GM19099 (cell line): ENCODE data around the gene SSBP2.

Source experiments
- POLR2A ChIP-seq: IDR thresholded peaks from 3 replicates; pipeline ENCODE4 v1.6.1; 2011; ENCODE audit warnings: low read depth; ENCODE audit not compliant: insufficient read length; ENCODE audit errors: extremely low read depth

Gene SSBP2

GRCh38 chr5:81606150-81606549, 144.7 kb downstream of the SSBP2 start:
- TF ChIP-seq POLR2A, result no peak

- no peak for TF ChIP-seq POLR2A
These were observed 145.6 kb downstream of the SSBP2 start for GRCh38 chr5:81605299-81605698.

- TF ChIP-seq POLR2A, result no peak
These were observed 146.7 kb downstream of the SSBP2 start for GRCh38 chr5:81604193-81604592.

- no peak for TF ChIP-seq POLR2A
These were observed 149.0 kb downstream of the SSBP2 start for GRCh38 chr5:81601919-81602318.

- no peak for TF ChIP-seq POLR2A
These were observed 160.2 kb downstream of the SSBP2 start for GRCh38 chr5:81590498-81591384.

- TF ChIP-seq POLR2A, result no peak
These were observed 171.5 kb downstream of the SSBP2 start for GRCh38 chr5:81579262-81579924.

GRCh38 chr5:81577091-81577490, 173.8 kb downstream of the SSBP2 start:
- TF ChIP-seq POLR2A, result no peak

- no peak for TF ChIP-seq POLR2A
These were observed 175.0 kb downstream of the SSBP2 start for GRCh38 chr5:81575924-81576323.

GRCh38 chr5:81572201-81572600, 178.7 kb downstream of the SSBP2 start:
- no peak for TF ChIP-seq POLR2A

- TF ChIP-seq POLR2A, result no peak
These were observed 192.7 kb downstream of the SSBP2 start for GRCh38 chr5:81558188-81558587.

- no peak for TF ChIP-seq POLR2A
These were observed 194.1 kb downstream of the SSBP2 start for GRCh38 chr5:81556809-81557208.

- no peak for TF ChIP-seq POLR2A
These were observed 195.0 kb downstream of the SSBP2 start for GRCh38 chr5:81555865-81556264.

- TF ChIP-seq POLR2A, result no peak
These were observed 196.2 kb downstream of the SSBP2 start for GRCh38 chr5:81554647-81555046.

- TF ChIP-seq POLR2A, result no peak
These were observed 197.2 kb downstream of the SSBP2 start for GRCh38 chr5:81553567-81554212.

- TF ChIP-seq POLR2A, result no peak
These were observed 197.9 kb downstream of the SSBP2 start for GRCh38 chr5:81552852-81553566.
